ENCODE data around the gene ABHD1.

The ABHD1 gene

DNA sequence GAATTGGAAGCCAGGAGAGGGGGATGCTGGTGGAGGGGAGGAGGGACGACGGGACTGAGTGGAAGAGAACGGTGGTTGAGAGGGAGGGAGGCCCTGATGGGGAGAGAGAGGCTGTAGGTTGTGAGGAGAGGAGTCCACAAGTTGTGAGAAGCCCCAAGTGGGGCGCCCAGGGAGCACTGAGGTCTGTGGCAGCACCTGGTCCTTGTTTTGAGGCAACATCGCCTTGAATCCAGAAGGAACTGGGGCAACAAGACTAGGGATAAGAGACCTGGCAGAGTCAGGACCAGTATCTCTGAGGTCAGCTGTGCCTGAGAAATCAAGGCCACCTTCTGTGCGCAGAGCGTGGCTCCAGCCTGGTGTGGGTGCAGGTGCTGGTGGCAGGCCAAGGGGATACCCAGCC, 14.5 kb downstream of the ABHD1 start:
- DNase-seq, result no peak

DNA sequence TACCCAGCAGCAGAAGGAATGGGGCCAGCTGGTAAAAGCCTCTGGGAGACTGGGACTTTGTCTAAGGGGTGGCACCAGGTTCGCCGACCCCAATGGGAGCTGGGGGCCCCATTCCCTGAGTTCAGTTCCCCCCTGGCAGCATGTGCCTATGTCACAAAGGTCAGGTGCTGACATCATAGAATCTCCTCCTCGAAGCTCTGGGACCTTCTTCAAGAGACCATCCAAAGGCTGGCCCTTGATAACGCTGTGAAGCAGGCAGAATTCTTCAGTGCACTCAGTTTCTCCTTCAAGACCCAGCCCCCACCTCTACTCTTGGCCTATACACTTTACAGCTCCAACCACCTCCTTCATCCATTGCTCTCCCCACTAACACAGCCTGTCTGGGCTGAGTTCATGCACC, 15.7 kb downstream of the ABHD1 start, which contains the start of gene PRR30:
PRR30 (minus strand) TSS at position 101 of the 400 bp plus-strand sequence. CDS start 1,081 bp downstream, outside the sequence.
- DNase-seq, result no peak

DNA sequence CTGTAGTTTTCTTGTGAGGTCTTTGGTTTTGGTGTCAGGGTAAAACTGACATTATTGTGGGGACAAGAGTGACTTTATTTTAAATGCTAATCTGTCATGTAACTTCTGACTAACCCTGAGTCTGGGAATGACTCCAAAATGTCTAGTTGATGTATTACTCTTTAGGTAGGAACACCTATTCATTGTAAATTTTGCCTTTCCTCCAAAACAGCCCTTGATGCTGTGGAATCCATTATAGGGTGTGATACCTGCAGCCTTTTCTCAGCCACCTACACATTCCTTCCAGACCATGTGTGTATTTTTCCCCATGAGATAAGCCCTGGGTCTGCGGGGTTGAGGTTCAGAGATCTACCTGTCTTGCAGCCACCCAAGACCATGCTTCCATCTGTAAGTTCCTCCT, 19.7 kb downstream of the ABHD1 start:
- no peak for DNase-seq

DNA sequence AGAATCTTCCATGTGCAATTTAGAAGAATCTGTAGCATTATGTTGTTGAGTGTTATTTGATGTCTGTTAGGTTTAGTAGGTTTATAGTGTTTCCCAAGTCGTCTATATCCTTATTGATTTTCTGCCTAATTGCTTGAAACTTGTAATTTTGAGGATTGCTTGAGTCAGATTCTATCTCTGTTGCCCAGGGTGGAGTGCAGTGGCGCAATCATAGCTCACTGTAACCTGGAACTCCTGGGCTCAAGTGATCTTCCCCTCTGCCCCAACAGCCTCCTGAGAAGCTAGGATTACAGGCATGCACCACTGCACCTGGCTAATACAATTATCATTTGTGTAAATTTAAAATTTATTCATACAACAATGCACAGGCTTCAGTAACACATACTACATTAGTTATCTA, 22.1 kb downstream of the ABHD1 start:
- no peak for DNase-seq

DNA sequence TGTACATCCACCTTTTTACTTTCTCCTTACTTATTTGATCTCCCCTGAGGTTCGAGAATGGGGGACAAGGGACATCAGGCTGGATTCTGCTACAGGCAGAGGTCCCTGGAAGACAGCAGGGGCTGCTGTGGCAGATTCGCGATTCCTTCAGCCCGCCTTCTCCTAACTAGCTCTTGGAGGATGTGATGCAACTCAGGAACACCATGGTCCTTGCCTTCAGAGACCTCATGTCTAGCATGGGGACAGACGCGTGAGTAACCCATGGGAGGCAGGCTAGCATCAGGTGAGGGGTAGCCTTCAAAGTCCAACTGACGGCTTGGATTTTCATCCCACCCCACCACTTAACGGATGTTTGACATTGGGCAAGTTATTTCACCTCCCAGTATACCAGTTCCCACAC, 24.3 kb downstream of the ABHD1 start:
- DNase-seq, result no peak

DNA sequence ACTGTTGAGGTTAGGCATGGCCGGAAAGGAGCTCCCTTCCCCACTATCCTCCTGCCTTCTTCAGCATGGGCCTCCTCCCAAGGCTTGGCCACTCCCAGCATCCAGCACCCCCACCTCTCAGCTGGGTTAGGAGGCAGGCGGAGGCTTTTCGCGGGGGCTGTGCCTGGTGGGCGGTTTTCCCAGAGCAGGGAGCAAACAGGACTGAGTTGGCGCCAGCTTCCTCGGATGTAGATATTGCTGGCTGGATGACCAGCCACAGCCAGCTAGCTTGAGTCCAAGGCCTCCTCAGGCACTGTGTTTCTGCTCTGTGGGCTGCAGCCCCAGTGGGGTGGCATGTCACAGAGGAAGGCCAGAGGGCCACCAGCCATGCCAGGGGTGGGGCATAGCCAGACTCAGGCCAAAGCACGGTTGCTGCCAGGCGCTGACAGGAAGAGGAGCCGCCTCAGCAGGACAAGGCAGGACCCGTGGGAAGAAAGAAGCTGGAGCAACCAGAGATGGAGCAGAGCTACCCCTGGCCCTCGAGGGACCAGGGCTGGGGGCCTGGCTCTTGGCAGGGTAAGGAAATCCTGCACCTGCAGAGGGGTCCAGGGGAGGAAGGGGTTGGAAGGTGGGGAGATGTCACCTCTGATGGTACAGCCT, 25.3 kb downstream of the ABHD1 start, which contains the start of gene TCF23:
TCF23 (plus strand) TSS at position 204 of the 639 bp plus-strand sequence; CDS start at position 334, 130 bp downstream.
- DNase-seq, result no peak

DNA sequence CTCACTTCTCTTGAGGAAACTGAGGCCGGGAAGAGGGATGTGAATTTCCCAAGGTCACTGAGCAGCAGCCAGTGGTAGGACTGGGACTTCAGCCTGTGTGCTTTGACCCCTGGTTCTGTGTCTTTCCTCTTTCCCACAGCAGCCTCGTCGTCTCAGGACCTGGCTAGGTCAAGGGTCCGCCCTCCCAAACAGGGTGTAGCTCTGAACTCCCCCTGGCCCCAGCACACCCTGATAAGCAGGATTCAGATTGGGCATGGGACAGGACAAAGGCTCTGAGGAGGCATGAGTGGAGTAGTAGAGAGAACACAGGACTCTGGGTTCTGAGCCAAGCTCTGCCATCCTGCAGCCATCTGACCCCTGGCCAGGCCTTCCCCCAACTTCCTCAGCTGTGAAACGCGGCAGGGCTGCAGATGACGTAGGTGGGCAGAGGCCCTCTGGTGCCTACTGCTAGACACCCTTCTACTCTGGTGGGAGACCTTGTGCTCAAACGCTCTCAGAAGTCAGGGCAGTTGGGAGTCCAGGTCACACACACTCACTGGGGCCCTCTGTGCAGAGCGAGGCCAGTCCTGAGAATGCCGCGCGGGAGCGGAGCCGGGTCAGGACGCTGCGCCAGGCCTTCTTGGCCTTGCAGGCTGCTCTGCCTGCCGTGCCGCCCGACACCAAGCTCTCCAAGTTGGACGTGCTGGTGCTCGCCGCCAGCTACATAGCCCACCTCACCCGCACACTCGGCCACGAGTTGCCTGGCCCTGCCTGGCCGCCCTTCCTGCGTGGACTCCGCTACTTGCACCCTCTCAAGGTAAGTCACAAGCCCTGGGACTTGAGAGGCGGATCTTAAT, 26.2 kb downstream of the ABHD1 start:
- DNase-seq, result no peak

DNA sequence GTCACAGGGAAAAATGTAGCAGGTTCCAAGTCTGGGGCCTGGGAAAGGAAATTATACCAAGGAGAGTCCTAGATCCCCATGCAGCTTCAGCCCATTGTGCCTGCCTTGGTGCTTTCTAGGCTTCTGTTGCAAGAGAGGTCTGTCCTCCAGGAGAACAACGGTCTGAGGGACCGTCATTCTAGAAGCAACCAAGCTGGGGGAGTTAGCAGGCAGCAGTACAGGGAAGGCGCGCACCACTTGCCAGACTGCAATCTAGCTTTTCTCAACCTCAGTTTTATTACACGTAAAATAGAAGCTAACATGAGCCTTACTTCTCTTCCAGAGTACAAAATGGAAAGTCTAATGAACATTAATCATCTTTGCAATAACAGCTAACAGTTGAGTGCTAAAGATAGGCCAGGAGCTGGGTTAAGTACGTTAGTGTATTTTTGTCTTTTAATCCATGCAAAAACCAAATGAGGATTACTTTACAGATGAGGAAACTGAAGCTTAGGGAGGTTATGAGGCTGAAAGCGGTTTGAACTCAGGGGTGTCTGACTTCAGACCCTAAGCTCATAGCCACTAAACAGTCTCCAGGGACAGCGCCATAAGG, 27.1 kb downstream of the ABHD1 start:
- DNase-seq, result no peak

DNA sequence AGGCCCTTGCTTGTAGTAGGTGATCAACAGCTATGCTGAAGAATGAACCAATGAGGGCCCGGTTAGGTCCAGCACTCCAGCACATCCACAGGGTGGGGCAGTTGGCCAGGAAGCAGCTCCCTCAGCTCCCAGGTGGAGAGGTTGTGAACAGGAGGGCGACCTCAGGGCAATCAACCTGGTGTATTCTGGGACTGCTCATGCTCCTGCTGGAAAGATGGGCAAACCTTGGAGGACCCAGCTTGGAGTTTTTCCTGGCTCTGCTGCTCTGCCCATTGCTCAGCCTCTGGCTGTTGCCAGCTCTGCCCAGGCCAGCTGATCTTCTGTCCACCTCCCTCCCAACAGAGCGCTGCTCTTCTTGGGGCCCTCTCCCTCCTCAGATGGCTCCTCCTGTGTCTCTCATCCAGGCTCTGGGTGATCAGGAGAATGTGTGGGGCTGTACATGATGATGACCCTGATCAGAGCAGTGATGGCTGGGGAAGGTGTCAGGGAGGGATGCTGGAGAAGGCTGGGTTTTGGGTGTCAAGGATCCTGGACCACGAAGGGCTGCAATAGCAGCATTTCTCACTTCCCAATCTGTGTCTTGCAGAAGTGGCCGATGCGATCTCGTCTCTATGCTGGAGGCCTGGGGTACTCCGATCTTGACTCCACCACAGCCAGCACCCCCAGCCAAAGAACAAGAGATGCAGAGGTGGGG, 28.6 kb downstream of the ABHD1 start:
- no peak for DNase-seq

DNA sequence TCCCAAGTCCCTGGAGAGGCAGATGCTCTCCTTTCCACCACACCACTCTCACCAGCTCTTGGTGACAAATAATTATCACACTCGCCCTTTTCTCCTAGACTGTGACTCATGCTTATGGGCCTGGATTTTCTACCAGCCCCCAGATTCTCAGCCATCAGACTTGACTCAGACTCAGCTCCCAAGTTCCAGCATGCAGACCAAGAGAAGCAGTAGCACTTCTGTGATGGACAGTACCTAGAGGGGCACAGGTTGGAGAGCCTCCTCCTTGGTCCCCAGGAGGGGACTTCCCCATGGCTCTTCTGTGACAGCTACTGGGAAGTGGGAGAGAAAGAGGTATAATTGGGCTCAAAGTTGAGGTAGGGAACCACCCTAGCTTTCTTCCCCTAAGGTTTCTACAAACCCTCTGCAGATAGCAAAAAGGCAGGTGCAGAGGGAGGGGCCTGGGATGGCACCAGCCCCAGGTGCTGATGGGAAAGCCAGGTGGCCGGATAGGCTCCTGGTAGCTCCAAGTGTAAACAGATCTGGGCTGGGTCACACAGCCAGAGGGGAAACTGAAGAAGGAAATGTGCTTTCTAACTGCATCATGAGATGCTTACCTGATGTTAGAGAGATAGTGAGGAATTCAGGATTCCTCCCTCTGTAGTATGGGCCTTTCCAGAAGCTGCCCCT, 29.3 kb downstream of the ABHD1 start:
- no peak for DNase-seq

DNA sequence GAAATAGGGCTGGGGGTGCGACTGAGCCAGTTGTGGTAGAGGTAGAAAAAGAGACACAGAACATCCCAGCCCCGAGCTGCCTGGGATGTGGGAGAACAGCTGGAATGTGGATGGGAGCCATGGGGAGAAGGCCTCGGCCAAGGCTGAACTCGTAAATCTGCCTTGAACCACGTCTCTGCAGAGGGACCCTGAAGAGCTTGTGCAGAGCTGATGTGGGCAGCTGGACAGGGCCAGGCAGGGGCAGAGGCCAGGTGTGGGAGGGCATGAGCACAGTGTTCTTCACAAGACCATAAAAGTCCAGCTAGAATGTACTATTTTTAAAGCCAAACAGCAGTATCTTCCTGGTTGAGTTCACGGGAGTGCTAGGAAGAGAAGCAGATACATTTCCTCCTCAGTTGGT, 30.9 kb downstream of the ABHD1 start:
- no peak for DNase-seq

DNA sequence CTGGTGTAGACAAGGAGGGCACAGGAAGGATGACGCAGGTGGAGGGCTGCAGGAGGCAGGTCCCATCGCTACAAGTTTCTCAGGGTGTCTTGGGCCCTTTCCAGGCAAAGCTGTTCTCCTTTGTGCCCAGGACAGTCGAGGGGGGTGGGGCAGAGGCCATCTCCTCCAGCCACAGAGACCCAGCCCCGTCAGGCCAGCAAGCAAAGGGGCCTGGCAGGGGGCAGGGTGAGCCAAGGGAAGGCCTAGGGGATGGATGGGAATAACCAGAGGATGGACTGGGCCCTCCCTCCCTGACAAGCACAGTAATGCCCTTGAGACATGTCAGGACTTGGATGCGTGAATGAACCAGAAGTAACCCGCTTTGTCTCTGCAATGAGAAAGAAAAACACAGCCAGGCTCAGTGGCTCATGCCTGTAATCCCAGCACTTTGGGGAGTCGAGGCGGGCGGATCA, 31.5 kb downstream of the ABHD1 start:
- no peak for DNase-seq

DNA sequence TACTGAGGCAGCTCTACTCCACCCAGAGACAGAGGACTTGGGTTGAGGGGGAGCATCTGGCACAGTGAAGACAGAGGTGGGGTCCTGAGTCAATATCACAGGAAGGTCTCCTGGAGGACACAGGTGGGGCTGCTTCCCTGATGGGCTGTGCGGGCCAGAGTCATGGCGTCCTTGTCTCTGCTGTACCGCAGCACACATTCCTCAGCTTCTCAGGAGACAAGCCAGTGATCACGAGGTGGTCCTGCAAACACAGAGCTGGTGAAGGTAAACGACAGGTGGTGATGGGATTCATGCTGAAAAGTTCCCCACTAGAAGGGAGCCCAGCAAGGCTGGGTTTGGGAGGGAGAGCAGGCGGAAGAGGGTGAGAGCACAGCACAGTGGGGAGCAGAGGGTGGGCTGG, 34.9 kb downstream of the ABHD1 start:
- DNase-seq, result no peak

DNA sequence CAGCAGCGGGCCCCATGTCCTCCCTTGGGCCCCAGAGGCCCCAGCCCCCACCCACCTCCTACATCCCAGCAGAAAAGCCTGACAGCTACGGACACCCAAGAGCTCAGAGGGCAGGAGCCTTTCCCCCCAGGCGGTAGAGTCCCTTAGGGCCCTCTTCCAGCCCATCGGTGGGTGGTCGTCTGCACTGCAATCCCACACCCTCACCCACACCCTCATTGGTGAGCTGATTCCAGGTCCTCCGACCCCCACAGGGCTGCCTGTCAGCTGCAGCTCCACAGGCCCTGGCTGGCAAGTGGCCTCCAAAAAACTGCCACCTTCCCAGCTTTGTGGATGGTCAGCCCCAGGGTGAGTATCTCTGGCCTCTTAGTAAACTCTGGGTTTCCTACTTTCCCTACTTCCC, 35.7 kb downstream of the ABHD1 start:
- no peak for DNase-seq

DNA sequence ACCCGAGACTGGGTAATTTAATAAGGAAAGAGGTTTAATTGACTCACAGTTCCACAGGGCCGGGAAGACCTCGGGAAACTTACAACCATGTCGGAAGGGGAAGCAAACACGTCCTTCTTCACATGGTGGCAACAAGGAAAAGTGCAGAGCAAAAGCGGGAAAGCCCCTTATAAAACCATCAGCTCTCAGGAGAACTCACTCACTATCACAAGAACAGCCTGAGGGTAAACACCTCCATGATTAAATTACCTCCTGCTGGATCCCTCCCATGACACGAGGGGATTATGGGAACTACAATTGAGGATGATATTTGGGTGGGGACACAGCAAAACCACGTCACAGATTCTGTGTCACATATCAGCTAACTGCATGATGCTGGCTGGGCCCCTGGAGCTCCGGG, 36.6 kb downstream of the ABHD1 start:
- no peak for DNase-seq

DNA sequence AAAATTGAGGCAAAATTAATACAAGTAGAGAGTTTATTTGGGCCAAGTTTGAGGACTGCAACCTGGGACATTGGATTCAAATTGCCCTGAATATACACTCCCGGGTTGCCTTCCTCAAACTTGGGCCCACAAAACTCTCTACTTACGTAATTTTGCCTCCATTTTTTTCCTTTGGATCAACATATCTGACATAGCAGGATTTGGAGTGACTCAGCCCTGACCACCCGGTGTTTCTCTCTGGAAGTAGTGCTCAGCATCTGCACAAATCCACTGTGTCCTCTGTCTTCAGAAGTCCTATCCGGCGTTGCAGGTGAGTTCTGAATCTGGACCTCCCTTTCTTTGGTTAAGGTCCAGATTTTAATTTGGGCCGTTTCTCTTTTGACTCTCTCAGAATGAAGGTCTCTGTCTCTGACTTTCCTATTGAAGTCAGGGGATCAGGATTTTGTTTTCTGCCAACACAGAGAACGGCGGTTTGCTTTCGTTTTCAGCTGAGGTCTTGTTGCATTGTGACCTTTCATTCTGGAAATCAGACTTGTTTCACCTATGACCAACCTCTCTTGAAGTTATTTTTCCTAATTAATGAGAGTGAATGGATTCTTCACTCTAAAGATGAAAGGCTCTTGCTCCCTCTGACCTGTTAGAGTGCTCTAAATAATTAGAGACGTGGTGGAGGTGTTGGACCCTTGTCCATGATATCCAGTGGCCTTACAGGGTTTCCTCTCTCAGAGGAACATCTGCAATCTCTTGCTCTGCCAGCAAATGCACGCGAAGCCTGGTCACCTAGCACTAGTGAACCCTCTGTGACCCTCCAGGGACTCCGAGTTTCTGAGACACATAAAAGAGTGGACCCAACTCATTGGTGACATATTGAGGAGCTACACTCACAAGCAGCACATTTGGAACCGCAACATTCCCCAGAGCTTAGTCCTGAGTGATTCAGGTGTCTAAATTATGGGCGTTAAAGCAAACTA, 38.8 kb downstream of the ABHD1 start:
- no peak for DNase-seq

DNA sequence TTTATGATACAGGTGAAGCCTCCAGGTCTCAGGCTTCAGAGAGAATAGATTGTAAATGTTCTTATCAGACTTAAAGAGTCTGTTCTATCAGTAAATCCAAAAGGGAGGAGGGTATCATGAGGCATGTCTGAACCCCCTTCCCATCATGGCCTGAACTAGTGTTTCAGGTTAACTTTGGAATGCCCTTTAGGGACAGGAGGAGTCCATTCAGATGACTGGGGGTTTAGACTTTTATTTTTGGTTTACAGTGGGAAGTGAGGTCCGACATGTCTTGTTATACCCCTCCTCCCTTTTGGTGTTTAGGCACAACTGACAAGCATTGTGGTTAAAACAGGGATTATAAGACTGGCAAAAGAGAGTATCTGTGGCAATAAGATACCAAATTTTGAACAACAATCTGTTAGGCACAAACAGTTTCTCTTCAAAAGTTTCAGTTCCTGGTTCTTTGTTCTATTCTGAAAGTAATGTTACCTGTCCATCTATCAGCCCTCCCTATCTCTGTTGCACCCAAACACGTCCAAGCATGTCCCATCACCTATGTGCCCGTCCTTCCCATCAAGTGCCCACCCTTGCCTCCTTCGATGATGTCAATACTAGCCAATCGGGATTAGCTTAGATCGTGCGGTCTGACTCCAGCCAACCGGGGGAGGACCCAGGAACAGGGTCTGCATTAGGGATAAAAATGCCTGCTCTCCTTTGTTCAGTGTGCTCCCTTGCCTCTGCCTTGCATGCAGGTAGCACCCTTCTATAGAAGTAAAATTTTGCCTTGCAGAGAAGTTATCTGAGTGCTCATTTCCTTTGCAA, 41.5 kb downstream of the ABHD1 start:
- DNase-seq, result no peak

DNA sequence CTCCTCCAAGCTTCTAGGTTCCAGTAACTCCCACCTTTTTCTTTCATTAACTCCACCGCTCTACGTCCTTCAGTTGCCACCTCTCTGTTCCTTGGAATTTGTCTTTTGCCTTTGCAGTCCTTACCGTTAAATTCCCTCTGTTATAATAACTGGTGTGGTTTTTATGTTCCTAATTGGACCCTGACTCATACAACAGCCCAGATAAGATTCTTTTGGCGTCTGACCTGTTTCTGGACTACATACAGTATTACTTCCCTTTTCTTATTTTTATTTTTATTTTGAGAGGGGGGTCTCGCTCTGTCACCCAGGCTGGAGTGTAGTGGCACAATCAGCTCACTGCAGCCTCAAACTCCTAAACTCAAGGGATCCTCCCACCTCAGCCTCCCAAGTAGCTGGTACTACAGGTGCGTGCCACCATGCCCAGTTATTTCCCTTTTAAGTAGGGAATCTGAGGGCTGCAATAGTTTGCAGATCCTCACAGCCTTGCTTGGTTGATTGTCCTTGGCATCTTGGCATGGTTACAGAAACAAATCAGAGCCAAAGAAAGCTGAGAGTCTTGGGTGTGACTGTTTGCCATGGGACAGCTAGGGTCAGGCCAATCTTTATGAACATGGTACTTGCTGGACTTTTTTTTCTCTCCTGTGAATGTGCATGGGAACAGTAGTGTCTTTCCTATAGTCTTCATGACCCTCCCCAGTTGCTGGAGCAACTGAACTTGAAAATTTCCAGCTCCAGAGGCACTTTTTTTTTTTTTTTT, 47.1 kb downstream of the ABHD1 start:
- no peak for DNase-seq

DNA sequence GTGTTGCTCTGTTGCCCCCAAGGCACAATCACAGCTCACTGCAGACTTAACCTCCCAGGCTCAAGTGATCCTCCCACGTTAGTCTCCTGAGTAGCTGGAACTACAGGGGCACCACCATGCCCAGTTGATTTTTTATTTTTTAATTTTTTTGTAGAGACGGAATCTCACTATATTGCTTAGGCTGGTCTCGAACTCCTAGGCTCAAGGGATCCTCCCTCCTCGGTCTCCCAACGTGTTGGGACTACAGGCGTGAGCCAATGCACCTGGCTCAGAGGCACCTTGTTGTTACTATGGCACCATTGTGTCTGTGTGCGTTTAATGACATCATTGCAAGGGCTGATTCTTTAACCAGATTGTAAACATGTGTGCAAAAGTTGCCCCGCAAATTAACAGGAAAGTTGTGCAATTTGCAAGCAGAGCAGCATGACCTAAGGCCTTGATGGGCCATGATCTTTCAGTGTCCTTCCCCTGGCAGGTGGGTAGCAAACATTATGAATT, 47.8 kb downstream of the ABHD1 start:
- no peak for DNase-seq

DNA sequence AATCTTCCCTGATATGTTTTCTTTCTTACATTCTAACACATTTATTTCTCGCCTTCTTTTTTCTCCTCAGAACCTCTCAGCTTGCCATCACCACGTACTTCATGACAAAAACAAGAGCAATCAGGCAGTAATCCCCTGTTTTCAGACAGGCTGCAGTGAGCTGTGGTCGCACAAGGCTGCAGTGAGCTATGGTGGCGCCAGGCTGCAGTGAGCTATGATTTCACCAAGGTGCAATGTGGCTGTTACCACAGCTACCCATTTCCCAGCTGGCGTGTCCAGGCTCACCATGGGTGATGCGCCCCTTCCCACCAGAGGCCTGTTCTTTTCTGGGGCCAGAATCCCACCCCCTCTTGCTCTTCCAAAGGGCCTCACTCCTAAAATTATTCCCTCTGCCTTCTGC, 51.0 kb downstream of the ABHD1 start:
- no peak for DNase-seq

Data from CD4-positive, alpha-beta T cell treated with Interleukin-1 beta for 1 hour (primary cell).